BLaER1 (cell line): Measurements from ENCODE around the gene GRIN3B.

ENCODE experiments used
- H3K27ac ChIP-seq: shearing (Covaris generic); formaldehyde crosslinking; 2 replicates; pipeline ENCODE4 v1.8.1; 2022
- H3K27me3 ChIP-seq: shearing (Covaris generic); formaldehyde crosslinking; 2 replicates; pipeline ENCODE4 v1.8.1; 2022
- H3K36me3 ChIP-seq: shearing (Covaris generic); formaldehyde crosslinking; 2 replicates; pipeline ENCODE4 v1.8.1; 2022
- H3K4me1 ChIP-seq: shearing (Covaris generic); formaldehyde crosslinking; 2 replicates; pipeline ENCODE4 v1.8.1; 2022
- H3K4me2 ChIP-seq: shearing (Covaris generic); formaldehyde crosslinking; 2 replicates; pipeline ENCODE4 v1.8.1; 2022
- H3K4me3 ChIP-seq: shearing (Covaris generic); formaldehyde crosslinking; 2 replicates; pipeline ENCODE4 v1.8.1; 2022
- H3K9ac ChIP-seq: shearing (Covaris generic); formaldehyde crosslinking; 2 replicates; pipeline ENCODE4 v1.8.1; 2022
- H3K9me3 ChIP-seq: shearing (Covaris generic); formaldehyde crosslinking; 2 replicates; pipeline ENCODE4 v1.8.1; 2022
- H4K20me1 ChIP-seq: shearing (Covaris generic); formaldehyde crosslinking; 2 replicates; pipeline ENCODE4 v1.8.1; 2022
- Cebpa-rat ChIP-seq: shearing (Covaris generic); IDR thresholded peaks from 2 replicates; pipeline ENCODE4 v1.8.1; 2022

The GRIN3B gene

DNA sequence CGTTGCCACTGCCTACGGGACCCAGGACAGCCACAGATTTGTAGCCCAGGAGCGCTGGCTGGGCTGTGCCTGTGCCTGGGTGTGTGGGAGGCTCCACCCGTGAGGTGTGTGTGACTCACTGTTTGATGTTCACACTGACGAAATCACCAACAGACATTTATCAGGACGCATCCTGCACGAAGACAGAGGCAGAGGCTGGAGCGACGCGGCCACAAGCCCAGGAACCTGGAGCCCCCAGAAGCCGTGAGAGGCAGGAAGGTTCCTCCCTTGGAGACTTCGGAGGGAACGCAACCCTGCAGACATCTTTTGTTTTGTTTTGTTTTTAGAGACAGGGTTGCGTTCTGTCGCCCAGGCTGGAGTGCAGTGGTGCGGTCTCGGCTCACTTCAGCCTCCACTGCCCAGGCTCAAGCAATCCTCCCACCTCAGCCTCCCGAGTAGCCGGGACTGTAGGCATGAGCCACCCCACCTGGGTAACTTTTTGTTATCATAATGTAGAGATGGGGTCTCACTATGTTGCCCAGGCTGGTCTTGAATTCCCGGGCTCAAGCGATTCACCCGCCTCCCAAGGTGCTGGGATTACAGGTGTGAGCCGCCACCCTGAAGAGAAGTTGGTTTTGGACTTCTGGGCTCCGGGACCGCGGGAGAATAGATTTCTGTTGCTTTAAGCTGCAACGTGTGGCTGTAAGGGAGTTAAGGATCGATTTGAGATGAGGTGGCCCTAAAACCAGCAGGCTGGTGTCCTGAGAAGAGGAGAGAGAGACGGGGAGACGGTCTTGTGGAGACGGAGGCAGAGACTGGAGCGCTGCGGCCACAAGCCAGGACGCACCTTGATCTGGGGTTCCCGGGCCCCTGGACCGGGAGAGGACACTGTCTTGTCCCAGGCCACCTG is 41.0 kb upstream of the GRIN3B start:
- Histone ChIP-seq H3K27ac (no peak overlapping the region), H3K9ac (no peak overlapping the region), H3K4me1 (peaks cover 39% of the 10 kb centered on the region), H3K27me3 (no peaks in the 10 kb centered on the region), H4K20me1 (peaks cover 48% of the 10 kb centered on the region), H3K4me2 (no peak overlapping the region), H3K4me3 (no peak overlapping the region), H3K9me3 (peaks cover under 1% of the 10 kb centered on the region; the same call in 1 of the 2 replicates), H3K36me3 (peaks cover 52% of the 10 kb centered on the region)
- TF ChIP-seq Cebpa-rat, result no peak

DNA sequence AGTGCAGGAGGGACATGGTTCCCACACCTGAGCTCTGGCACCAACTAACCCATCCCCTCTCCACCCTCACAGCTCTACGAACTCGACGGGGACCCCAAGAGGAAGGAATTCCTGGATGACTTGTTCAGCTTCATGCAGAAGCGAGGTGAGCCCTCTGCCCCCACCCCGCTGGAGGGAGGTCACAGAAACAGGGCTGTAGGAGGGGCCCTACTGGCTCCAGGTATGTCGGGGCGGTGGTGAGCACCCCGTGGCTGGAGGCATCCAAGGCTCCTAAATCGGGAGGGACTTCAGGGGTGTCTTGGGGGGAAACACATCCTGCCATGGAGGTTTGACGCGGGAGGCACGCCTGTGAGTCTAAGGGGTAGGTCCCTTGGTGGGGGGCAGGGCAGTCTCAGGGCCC is 40.2 kb upstream of the GRIN3B start:
- no peak overlapping the region for H3K4me3 ChIP-seq
- H3K4me1 ChIP-seq, result peaks cover 31% of the 10 kb centered on the region
- H3K27me3 ChIP-seq, result no peaks in the 10 kb centered on the region
- peaks cover 45% of the 10 kb centered on the region for H4K20me1 ChIP-seq
- no peak overlapping the region for H3K4me2 ChIP-seq
- H3K9ac ChIP-seq, result no peak overlapping the region
- H3K36me3 ChIP-seq, result peaks cover 60% of the 10 kb centered on the region
- TF ChIP-seq Cebpa-rat, result no peak
- H3K9me3 ChIP-seq, result peaks cover 4% of the 10 kb centered on the region; the same call in 1 of the 2 replicates
- no peak overlapping the region for H3K27ac ChIP-seq

GRCh38 chr19:960601-960938 is 39.6 kb upstream of the GRIN3B start:
- Histone ChIP-seq H4K20me1 (peaks cover 39% of the 10 kb centered on the region), H3K27me3 (no peaks in the 10 kb centered on the region), H3K4me1 (peaks cover 25% of the 10 kb centered on the region), H3K4me3 (no peak overlapping the region), H3K36me3 (peaks cover 66% of the 10 kb centered on the region), H3K9me3 (peaks cover 4% of the 10 kb centered on the region; the same call in 1 of the 2 replicates), H3K27ac (no peak overlapping the region), H3K9ac (no peak overlapping the region), H3K4me2 (no peak overlapping the region)
- TF ChIP-seq Cebpa-rat, result no peak

GRCh38 chr19:961866-962620 is 38.2 kb upstream of the GRIN3B start:
- Histone ChIP-seq H3K4me1 (peaks cover 13% of the 10 kb centered on the region), H3K27ac (no peak overlapping the region), H3K27me3 (no peaks in the 10 kb centered on the region), H3K9me3 (peaks cover 4% of the 10 kb centered on the region; the same call in 1 of the 2 replicates), H4K20me1 (peaks cover 28% of the 10 kb centered on the region), H3K9ac (0 out of 2 replicates have a peak overlapping the region, but pooled peaks have one; percentile 19), H3K36me3 (peaks cover 78% of the 10 kb centered on the region), H3K4me2 (no peak overlapping the region), H3K4me3 (no peak overlapping the region)
- no peak for TF ChIP-seq Cebpa-rat

- 0 out of 2 replicates have a peak, but pooled peaks cover 6% of the 10 kb centered on the region for H3K4me1 ChIP-seq
- H3K4me3 ChIP-seq, result no peak overlapping the region
- H4K20me1 ChIP-seq, result peaks cover 21% of the 10 kb centered on the region
- peaks cover 85% of the 10 kb centered on the region for H3K36me3 ChIP-seq
- no peak overlapping the region for H3K9ac ChIP-seq
- H3K4me2 ChIP-seq, result no peak overlapping the region
- H3K27ac ChIP-seq, result no peak overlapping the region
- peaks cover 4% of the 10 kb centered on the region; the same call in 1 of the 2 replicates for H3K9me3 ChIP-seq
- no peak for TF ChIP-seq Cebpa-rat
- no peaks in the 10 kb centered on the region for H3K27me3 ChIP-seq
Observed at GRCh38 chr19:962683-963400, 37.4 kb upstream of the GRIN3B start.

GRCh38 chr19:963486-963951 is 36.7 kb upstream of the GRIN3B start:
- TF ChIP-seq Cebpa-rat, result no peak
- Histone ChIP-seq H4K20me1 (peaks cover 21% of the 10 kb centered on the region), H3K4me3 (no peak overlapping the region), H3K4me2 (no peak overlapping the region), H3K9me3 (peaks cover 4% of the 10 kb centered on the region; the same call in 1 of the 2 replicates), H3K27ac (no peak overlapping the region), H3K27me3 (no peaks in the 10 kb centered on the region), H3K36me3 (peaks cover 90% of the 10 kb centered on the region), H3K4me1 (0 out of 2 replicates have a peak, but pooled peaks cover 6% of the 10 kb centered on the region), H3K9ac (no peak overlapping the region)

DNA sequence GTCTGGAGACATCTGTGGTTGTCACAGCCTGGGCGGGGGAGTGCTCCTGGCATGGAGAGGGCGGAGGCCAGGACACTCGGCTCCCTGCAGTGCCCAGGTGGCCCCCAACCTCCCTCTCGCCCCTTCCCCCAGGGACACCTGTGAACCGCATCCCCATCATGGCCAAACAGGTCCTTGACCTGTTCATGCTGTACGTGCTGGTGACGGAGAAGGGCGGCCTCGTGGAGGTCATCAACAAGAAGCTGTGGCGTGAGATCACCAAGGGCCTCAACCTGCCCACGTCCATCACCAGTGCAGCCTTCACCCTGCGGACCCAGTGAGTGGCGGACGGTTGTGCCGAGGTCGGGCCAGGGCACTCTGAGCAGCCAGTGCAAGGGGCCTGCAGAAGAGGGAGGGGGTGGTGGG is 36.1 kb upstream of the GRIN3B start:
- peaks cover 92% of the 10 kb centered on the region for H3K36me3 ChIP-seq
- H3K4me1 ChIP-seq, result 0 out of 2 replicates have a peak, but pooled peaks cover 6% of the 10 kb centered on the region
- no peak for TF ChIP-seq Cebpa-rat
- no peak overlapping the region for H3K27ac ChIP-seq
- H3K9ac ChIP-seq, result no peak overlapping the region
- H3K27me3 ChIP-seq, result no peaks in the 10 kb centered on the region
- no peak overlapping the region for H3K4me2 ChIP-seq
- H3K9me3 ChIP-seq, result peaks cover 9% of the 10 kb centered on the region; the same call in 1 of the 2 replicates
- H3K4me3 ChIP-seq, result no peak overlapping the region
- H4K20me1 ChIP-seq, result peaks cover 16% of the 10 kb centered on the region

DNA sequence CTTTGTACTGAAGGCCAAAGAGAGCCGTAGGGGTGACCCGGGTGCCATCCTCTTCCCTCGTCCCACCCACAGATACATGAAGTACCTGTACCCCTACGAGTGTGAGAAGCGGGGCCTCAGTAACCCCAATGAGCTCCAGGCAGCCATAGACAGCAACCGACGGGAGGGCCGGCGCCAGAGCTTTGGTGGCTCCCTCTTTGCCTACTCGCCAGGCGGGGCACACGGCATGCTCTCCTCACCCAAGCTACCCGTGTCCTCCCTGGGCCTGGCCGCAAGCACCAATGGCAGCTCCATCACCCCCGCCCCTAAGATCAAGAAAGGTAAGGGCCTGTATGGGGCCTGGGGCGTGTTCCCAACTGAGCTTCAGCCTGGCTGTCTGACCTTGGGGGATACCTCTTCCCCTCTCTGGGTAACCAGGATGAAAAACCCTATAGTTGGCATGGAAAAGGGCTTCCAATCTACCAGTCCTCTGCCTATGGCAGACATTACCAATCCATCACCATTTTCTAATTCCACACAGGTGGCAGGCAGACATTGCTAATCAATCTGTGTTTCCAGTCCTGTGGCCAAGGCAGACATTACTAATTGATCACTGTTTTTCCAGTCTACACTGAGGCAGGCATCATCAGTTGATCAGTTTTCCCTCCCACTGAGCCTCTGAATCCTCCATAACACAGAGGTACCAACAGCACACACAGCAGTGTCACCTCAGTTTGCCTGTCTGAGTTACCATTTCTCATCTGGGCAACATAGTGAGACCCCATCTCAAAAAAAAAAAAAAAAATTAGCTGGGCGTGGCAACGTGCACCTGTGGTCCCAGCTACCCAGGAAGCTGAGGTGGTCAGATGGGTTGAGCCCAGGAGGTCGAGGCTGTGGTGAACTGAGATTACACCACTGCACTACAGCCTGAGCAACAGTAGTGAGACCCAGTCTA is 35.2 kb upstream of the GRIN3B start:
- Histone ChIP-seq H3K4me2 (no peak overlapping the region), H3K27me3 (no peaks in the 10 kb centered on the region), H3K9me3 (peaks cover 16% of the 10 kb centered on the region), H3K9ac (no peak overlapping the region), H3K36me3 (peaks cover 92% of the 10 kb centered on the region), H3K27ac (no peak overlapping the region), H3K4me3 (no peak overlapping the region), H4K20me1 (peaks cover 7% of the 10 kb centered on the region), H3K4me1 (0 out of 2 replicates have a peak, but pooled peaks cover 6% of the 10 kb centered on the region)
- no peak for TF ChIP-seq Cebpa-rat
